Measurements from ENCODE around the gene OLFM1.

DNA sequence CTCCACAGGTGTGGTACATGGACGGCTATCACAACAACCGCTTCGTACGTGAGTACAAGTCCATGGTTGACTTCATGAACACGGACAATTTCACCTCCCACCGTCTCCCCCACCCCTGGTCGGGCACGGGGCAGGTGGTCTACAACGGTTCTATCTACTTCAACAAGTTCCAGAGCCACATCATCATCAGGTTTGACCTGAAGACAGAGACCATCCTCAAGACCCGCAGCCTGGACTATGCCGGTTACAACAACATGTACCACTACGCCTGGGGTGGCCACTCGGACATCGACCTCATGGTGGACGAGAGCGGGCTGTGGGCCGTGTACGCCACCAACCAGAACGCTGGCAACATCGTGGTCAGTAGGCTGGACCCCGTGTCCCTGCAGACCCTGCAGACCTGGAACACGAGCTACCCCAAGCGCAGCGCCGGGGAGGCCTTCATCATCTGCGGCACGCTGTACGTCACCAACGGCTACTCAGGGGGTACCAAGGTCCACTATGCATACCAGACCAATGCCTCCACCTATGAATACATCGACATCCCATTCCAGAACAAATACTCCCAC lies 32.1 kb downstream of the OLFM1 start:
- TF ChIP-seq RAD21 (IDR thresholded peaks at IDR 0.05; ENCODE audit: low read depth): no peak
- TF ChIP-seq EGR1 (IDR thresholded peaks at IDR 0.05): no peak
- TF ChIP-seq, protein P1, sequence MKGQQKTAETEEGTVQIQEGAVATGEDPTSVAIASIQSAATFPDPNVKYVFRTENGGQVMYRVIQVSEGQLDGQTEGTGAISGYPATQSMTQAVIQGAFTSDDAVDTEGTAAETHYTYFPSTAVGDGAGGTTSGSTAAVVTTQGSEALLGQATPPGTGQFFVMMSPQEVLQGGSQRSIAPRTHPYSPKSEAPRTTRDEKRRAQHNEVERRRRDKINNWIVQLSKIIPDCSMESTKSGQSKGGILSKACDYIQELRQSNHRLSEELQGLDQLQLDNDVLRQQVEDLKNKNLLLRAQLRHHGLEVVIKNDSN (IDR thresholded peaks at IDR 0.05): no peak
- TF ChIP-seq CEBPB (IDR thresholded peaks at IDR 0.05): no peak
- no peak for TF ChIP-seq TAF1 (IDR thresholded peaks at IDR 0.05; ENCODE audit: low read depth)
- TF ChIP-seq CREB1 (IDR thresholded peaks at IDR 0.05; ENCODE audit: low read depth): no peak
- TF ChIP-seq, protein P2, sequence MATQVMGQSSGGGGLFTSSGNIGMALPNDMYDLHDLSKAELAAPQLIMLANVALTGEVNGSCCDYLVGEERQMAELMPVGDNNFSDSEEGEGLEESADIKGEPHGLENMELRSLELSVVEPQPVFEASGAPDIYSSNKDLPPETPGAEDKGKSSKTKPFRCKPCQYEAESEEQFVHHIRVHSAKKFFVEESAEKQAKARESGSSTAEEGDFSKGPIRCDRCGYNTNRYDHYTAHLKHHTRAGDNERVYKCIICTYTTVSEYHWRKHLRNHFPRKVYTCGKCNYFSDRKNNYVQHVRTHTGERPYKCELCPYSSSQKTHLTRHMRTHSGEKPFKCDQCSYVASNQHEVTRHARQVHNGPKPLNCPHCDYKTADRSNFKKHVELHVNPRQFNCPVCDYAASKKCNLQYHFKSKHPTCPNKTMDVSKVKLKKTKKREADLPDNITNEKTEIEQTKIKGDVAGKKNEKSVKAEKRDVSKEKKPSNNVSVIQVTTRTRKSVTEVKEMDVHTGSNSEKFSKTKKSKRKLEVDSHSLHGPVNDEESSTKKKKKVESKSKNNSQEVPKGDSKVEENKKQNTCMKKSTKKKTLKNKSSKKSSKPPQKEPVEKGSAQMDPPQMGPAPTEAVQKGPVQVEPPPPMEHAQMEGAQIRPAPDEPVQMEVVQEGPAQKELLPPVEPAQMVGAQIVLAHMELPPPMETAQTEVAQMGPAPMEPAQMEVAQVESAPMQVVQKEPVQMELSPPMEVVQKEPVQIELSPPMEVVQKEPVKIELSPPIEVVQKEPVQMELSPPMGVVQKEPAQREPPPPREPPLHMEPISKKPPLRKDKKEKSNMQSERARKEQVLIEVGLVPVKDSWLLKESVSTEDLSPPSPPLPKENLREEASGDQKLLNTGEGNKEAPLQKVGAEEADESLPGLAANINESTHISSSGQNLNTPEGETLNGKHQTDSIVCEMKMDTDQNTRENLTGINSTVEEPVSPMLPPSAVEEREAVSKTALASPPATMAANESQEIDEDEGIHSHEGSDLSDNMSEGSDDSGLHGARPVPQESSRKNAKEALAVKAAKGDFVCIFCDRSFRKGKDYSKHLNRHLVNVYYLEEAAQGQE (IDR thresholded peaks at IDR 0.05; ENCODE audit: low read depth): no peak
- TF ChIP-seq YY1 (IDR thresholded peaks at IDR 0.05; ENCODE audit: low read depth): no peak
- TF ChIP-seq TCF12 (IDR thresholded peaks at IDR 0.05; ENCODE audit: low read depth): no peak
- no peak for TF ChIP-seq EP300 (IDR thresholded peaks at IDR 0.05; ENCODE audit: borderline replicate concordance)
- TF ChIP-seq FOXM1 (IDR thresholded peaks at IDR 0.05; ENCODE audit: borderline replicate concordance, low read depth): no peak
- TF ChIP-seq TEAD4 (IDR thresholded peaks at IDR 0.05): no peak
- TF ChIP-seq, protein P3, sequence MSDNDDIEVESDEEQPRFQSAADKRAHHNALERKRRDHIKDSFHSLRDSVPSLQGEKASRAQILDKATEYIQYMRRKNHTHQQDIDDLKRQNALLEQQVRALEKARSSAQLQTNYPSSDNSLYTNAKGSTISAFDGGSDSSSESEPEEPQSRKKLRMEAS (IDR thresholded peaks at IDR 0.05): no peak
- no peak for TF ChIP-seq NFIC (IDR thresholded peaks at IDR 0.05)

All from Ishikawa (cell line).